Nephron (organoid): ENCODE data around the gene SPPL3.
"Not testable (repeated sequence)": the region's sequence is repeated elsewhere in the genome, so short reads cannot be mapped to it uniquely, and the experiment has no call there.

ENCODE experiments used
- H3K27ac Mint-ChIP-seq, 3 experiments: 2 replicates each; pipeline ENCODE4 v1.8.0; 2020; ENCODE audit warnings: mixed read lengths in 3 of 3, mild to moderate bottlenecking in 2 of 3, moderate library complexity in 1 of 3
- H3K27me3 Mint-ChIP-seq: 2 replicates; pipeline ENCODE4 v1.8.0; 2021; ENCODE audit warnings: low read depth, mild to moderate bottlenecking, moderate library complexity, mixed read lengths
- H3K36me3 Mint-ChIP-seq: 2 replicates; pipeline ENCODE4 v1.8.0; 2020; ENCODE audit warnings: low read depth, mixed read lengths
- H3K4me1 Mint-ChIP-seq: 2 replicates; pipeline ENCODE4 v1.8.0; 2020; ENCODE audit warnings: mixed read lengths
- H3K4me3 Mint-ChIP-seq, 3 experiments: 2 replicates each; pipeline ENCODE4 v1.8.0; 2020; ENCODE audit warnings: mild to moderate bottlenecking in 3 of 3, mixed read lengths in 3 of 3, moderate library complexity in 2 of 3
- H3K9me3 Mint-ChIP-seq: 2 replicates; pipeline ENCODE4 v1.8.0; 2020; ENCODE audit warnings: mixed read lengths
- CTCF ChIP-seq, 3 experiments: fragments of 200-600 bp; sonication (generic); IDR thresholded peaks; one replicate each; pipeline ENCODE4 v1.5.0; 2021; ENCODE audit warnings: antibody characterized with exemption in 3 of 3; ENCODE audit not compliant: unreplicated experiment in 3 of 3

Gene SPPL3

GRCh38 chr12:120904197-120904773 is at the start of gene SPPL3:
SPPL3 (minus strand) TSS chr12:120904358; CDS start chr12:120903867, 491 bp downstream.
- peaks cover 17% of the 10 kb centered on the region for H3K36me3 Mint-ChIP-seq
- no peak for TF ChIP-seq CTCF (IDR thresholded peaks at IDR 0.05; ENCODE audit: unreplicated experiment in 3 of 3)

GRCh38 chr12:120950807-120951206 is 46.6 kb upstream of the SPPL3 start:
- no peaks in the 10 kb centered on the region for H3K36me3 Mint-ChIP-seq

More at GRCh38 chr12:120904197-120904773, at the start of gene SPPL3:
- peaks cover 4% of the 10 kb centered on the region for H3K27me3 Mint-ChIP-seq
- no peaks in the 10 kb centered on the region for H3K9me3 Mint-ChIP-seq
- H3K4me1 Mint-ChIP-seq = peaks cover 21% of the 10 kb centered on the region
- peak within 1 kb of the TSS; percentile 99 for H3K4me3 Mint-ChIP-seq
- H3K27ac Mint-ChIP-seq = peak within 1 kb of the TSS; percentile 9 to 95 (median 94)

GRCh38 chr12:120950260-120950799 is 46.2 kb upstream of the SPPL3 start:
- H3K4me1 Mint-ChIP-seq, H3K27me3 Mint-ChIP-seq, H3K4me3 Mint-ChIP-seq, H3K36me3 Mint-ChIP-seq, H3K9me3 Mint-ChIP-seq, H3K27ac Mint-ChIP-seq: not testable (repeated sequence)

More at GRCh38 chr12:120950807-120951206, 46.6 kb upstream of the SPPL3 start:
- H3K9me3 Mint-ChIP-seq = peaks cover 4% of the 10 kb centered on the region
- no peaks in the 10 kb centered on the region for H3K4me1 Mint-ChIP-seq
- peaks cover 3% of the 10 kb centered on the region for H3K27me3 Mint-ChIP-seq
- no peak overlapping the region for H3K4me3 Mint-ChIP-seq
- TF ChIP-seq CTCF (IDR thresholded peaks at IDR 0.05; ENCODE audit: unreplicated experiment in 3 of 3) = no peak
- H3K27ac Mint-ChIP-seq = no peak overlapping the region

- H3K27me3 Mint-ChIP-seq, H3K4me3 Mint-ChIP-seq, H3K9me3 Mint-ChIP-seq, H3K4me1 Mint-ChIP-seq, H3K36me3 Mint-ChIP-seq, H3K27ac Mint-ChIP-seq: not testable (repeated sequence)
These were observed 41.4 kb upstream of the SPPL3 start for GRCh38 chr12:120945516-120945915.

- Mint-ChIP-seq H3K27me3 (no peaks in the 10 kb centered on the region), H3K4me3 (no peak overlapping the region), H3K36me3 (no peaks in the 10 kb centered on the region), H3K27ac (no peak overlapping the region), H3K4me1 (no peaks in the 10 kb centered on the region), H3K9me3 (peaks cover 4% of the 10 kb centered on the region)
- peak; percentile 59 for TF ChIP-seq CTCF (IDR thresholded peaks at IDR 0.05; ENCODE audit: unreplicated experiment in 3 of 3)
These were observed 40.6 kb upstream of the SPPL3 start for GRCh38 chr12:120944645-120945217.

GRCh38 chr12:120943482-120943881 is 39.3 kb upstream of the SPPL3 start:
- H3K9me3 Mint-ChIP-seq = no peaks in the 10 kb centered on the region
- no peak overlapping the region for H3K27ac Mint-ChIP-seq
- H3K36me3 Mint-ChIP-seq = no peaks in the 10 kb centered on the region
- no peak overlapping the region for H3K4me3 Mint-ChIP-seq
- no peak for TF ChIP-seq CTCF (IDR thresholded peaks at IDR 0.05; ENCODE audit: unreplicated experiment in 3 of 3)
- H3K4me1 Mint-ChIP-seq = no peaks in the 10 kb centered on the region
- H3K27me3 Mint-ChIP-seq = no peaks in the 10 kb centered on the region
